Neural cell (in vitro differentiated cells): ENCODE data around the gene USP30. TPM values are rescaled to one million over a fixed set of nuclear protein-coding genes. Genes with fewer than 3 reads are reported as not detected.

ENCODE experiments used
- H2AFZ ChIP-seq: fragments of 200-600, 300-800 bp; sonication (generic), shearing (Covaris generic); 2 replicates; pipeline ENCODE4 v1.6.0; 2014; ENCODE audit warnings: low read depth, mild to moderate bottlenecking, antibody characterized with exemption, low read length, moderate library complexity
- H3F3A ChIP-seq: fragments of 200-600 bp; shearing (Covaris generic); 2 replicates; pipeline ENCODE4 v1.6.1; 2016; ENCODE audit warnings: mild to moderate bottlenecking, moderate library complexity, mixed read lengths, antibody characterized with exemption, low read length; ENCODE audit not compliant: insufficient read depth, poor library complexity, severe bottlenecking
- H3K27ac ChIP-seq: fragments of 200-600, 300-800 bp; sonication (generic), shearing (Covaris generic); 2 replicates; pipeline ENCODE4 v1.5.1; 2014; ENCODE audit warnings: mild to moderate bottlenecking, low read length, moderate library complexity
- H3K27me3 ChIP-seq: fragments of 300-800, 200-600 bp; sonication (generic), shearing (Covaris generic); 2 replicates; pipeline ENCODE4 v1.6.0; 2014; ENCODE audit warnings: mild to moderate bottlenecking, low read depth, low read length, moderate library complexity; ENCODE audit not compliant: insufficient read depth
- H3K36me3 ChIP-seq: fragments of 300-800, 200-600 bp; sonication (generic), shearing (Covaris generic); 2 replicates; pipeline ENCODE4 v1.5.1; 2014; ENCODE audit warnings: mild to moderate bottlenecking, antibody characterized with exemption, low read length, moderate library complexity; ENCODE audit not compliant: insufficient read depth
- H3K4me2 ChIP-seq: fragments of 300-800, 200-600 bp; sonication (generic), shearing (Covaris generic); 2 replicates; pipeline ENCODE4 v1.6.0; 2014; ENCODE audit warnings: mild to moderate bottlenecking, low read length
- H3K4me3 ChIP-seq: fragments of 300-800, 200-600 bp; sonication (generic), shearing (Covaris generic); 2 replicates; pipeline ENCODE4 v1.5.1; 2014; ENCODE audit warnings: mild to moderate bottlenecking, low read length, moderate library complexity
- H3K79me2 ChIP-seq: fragments of 200-600 bp; shearing (Covaris generic); replicated peaks from 2 replicates; pipeline ENCODE4 v1.6.0; 2014; ENCODE audit warnings: mild to moderate bottlenecking, low read length, moderate library complexity; ENCODE audit not compliant: insufficient read depth
- H3K9ac ChIP-seq: fragments of 300-800, 200-600 bp; sonication (generic), shearing (Covaris generic); 2 replicates; pipeline ENCODE4 v1.6.1; 2016; ENCODE audit warnings: mild to moderate bottlenecking, low read length, mixed read lengths
- H3K9me2 ChIP-seq: fragments of 200-600 bp; shearing (Covaris generic); 2 replicates; pipeline ENCODE4 v1.6.1; 2016; ENCODE audit warnings: mild to moderate bottlenecking, low read length, mixed read lengths; ENCODE audit not compliant: insufficient read depth
- H3K9me3 ChIP-seq: fragments of 200-600, 300-800 bp; sonication (generic), shearing (Covaris generic); 2 replicates; pipeline ENCODE4 v1.6.1; 2016; ENCODE audit warnings: mild to moderate bottlenecking, mixed run types, low read length, moderate library complexity, mixed read lengths
- H4K20me1 ChIP-seq: fragments of 200-600 bp; shearing (Covaris generic); 2 replicates; pipeline ENCODE4 v1.6.1; 2016; ENCODE audit warnings: mild to moderate bottlenecking, mixed run types; ENCODE audit not compliant: insufficient read depth
- EP300 ChIP-seq: fragments of 450-650 bp; conservative IDR thresholded peaks from 2 replicates; pipeline ENCODE4 v1.6.1; 2014; ENCODE audit warnings: antibody characterized with exemption, mild to moderate bottlenecking, moderate library complexity; ENCODE audit not compliant: poor library complexity, severe bottlenecking
- EZH2 ChIP-seq: fragments of 200-600, 300-800 bp; shearing (Covaris generic), sonication (generic); IDR thresholded peaks from 2 replicates; pipeline ENCODE4 v1.6.1; 2014; ENCODE audit warnings: antibody characterized with exemption, low read length, borderline replicate concordance, mild to moderate bottlenecking; ENCODE audit not compliant: insufficient read depth, poor library complexity, severe bottlenecking
- MXI1 ChIP-seq: fragments of 450-650 bp; conservative IDR thresholded peaks from 2 replicates; pipeline ENCODE4 v1.6.1; 2014; ENCODE audit warnings: antibody characterized with exemption, mild to moderate bottlenecking; ENCODE audit not compliant: poor library complexity, severe bottlenecking
- POLR2AphosphoS5 ChIP-seq: IDR thresholded peaks from 2 replicates; pipeline ENCODE4 v1.6.1; 2012
- RAD21 ChIP-seq: fragments of 450-650 bp; conservative IDR thresholded peaks from 2 replicates; pipeline ENCODE4 v1.6.1; 2014; ENCODE audit warnings: antibody characterized with exemption, mild to moderate bottlenecking, moderate library complexity
- REST ChIP-seq: IDR thresholded peaks from 2 replicates; pipeline ENCODE4 v1.6.1; 2012; ENCODE audit warnings: borderline replicate concordance
- SMC3 ChIP-seq: fragments of 450-650 bp; conservative IDR thresholded peaks from 2 replicates; pipeline ENCODE4 v1.6.1; 2014; ENCODE audit warnings: antibody characterized with exemption, mild to moderate bottlenecking, moderate library complexity; ENCODE audit not compliant: poor library complexity
- TAF1 ChIP-seq: IDR thresholded peaks from 2 replicates; pipeline ENCODE4 v1.6.1; 2012; ENCODE audit warnings: low read depth
- polyA plus RNA-seq: library from polyadenylated mRNA; depleted of rRNA; stranded (reverse); fragments of >200 nt; gene quantifications from 2 replicates; pipeline ENCODE4 v1.2.3, GENCODE V29; 2014
- TF ChIP-seq, protein P1 (sequence below): fragments of 450-650 bp; IDR thresholded peaks from 2 replicates; pipeline ENCODE4 v1.5.1; 2014; ENCODE audit warnings: antibody characterized with exemption, mild to moderate bottlenecking, moderate library complexity; ENCODE audit not compliant: poor library complexity, severe bottlenecking

The USP30 gene
- polyA plus RNA-seq, 1 donor from 2014 or later = 37.2 TPM

DNA sequence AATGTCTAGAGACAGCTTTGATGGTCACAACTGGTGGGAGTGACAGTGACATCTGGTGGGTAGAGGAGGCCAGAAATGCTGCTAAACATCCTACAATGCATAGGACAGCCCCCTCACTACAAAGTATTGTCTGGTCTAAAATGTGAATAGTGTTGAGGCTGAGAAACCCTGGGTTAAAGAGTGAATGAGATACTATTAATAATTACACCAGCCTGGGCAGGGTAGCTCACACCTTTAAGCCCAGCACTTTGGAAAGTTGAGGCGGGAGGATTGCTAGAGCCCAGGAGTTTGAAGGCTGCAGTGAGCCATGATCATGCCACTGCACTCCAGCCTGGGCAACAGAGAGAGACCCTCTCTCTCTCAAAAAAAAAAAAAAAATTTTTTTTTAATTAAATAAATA lies 42.6 kb upstream of the USP30 start:
- Histone ChIP-seq H3K9ac (no peak overlapping the region), H3K9me3 (no peaks in the 10 kb centered on the region), H4K20me1 (no peaks in the 10 kb centered on the region), H3K36me3 (no peaks in the 10 kb centered on the region), H3K79me2 (peaks cover under 1% of the 10 kb centered on the region), H3F3A (no peaks in the 10 kb centered on the region), H3K27me3 (no peaks in the 10 kb centered on the region), H3K9me2 (no peaks in the 10 kb centered on the region), H3K27ac (no peak overlapping the region), H3K4me2 (no peak overlapping the region), H2AFZ (no peak overlapping the region), H3K4me3 (no peak overlapping the region)
- TF ChIP-seq, protein P1, sequence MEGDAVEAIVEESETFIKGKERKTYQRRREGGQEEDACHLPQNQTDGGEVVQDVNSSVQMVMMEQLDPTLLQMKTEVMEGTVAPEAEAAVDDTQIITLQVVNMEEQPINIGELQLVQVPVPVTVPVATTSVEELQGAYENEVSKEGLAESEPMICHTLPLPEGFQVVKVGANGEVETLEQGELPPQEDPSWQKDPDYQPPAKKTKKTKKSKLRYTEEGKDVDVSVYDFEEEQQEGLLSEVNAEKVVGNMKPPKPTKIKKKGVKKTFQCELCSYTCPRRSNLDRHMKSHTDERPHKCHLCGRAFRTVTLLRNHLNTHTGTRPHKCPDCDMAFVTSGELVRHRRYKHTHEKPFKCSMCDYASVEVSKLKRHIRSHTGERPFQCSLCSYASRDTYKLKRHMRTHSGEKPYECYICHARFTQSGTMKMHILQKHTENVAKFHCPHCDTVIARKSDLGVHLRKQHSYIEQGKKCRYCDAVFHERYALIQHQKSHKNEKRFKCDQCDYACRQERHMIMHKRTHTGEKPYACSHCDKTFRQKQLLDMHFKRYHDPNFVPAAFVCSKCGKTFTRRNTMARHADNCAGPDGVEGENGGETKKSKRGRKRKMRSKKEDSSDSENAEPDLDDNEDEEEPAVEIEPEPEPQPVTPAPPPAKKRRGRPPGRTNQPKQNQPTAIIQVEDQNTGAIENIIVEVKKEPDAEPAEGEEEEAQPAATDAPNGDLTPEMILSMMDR = no peak
- no peak for TF ChIP-seq TAF1
- TF ChIP-seq SMC3 = no peak
- no peak for TF ChIP-seq RAD21
- TF ChIP-seq EP300 = no peak
- TF ChIP-seq POLR2AphosphoS5 = no peak
- TF ChIP-seq REST = no peak
- TF ChIP-seq EZH2 = no peak
- TF ChIP-seq MXI1 = no peak

GRCh38 chr12:109010259-109010658 lies 42.1 kb upstream of the USP30 start:
- Histone ChIP-seq H3K9me3 (no peaks in the 10 kb centered on the region), H3K27me3 (no peaks in the 10 kb centered on the region), H2AFZ (no peak overlapping the region), H3K9ac (no peak overlapping the region), H3K4me2 (no peak overlapping the region), H3K79me2 (peaks cover 4% of the 10 kb centered on the region), H4K20me1 (no peaks in the 10 kb centered on the region), H3K36me3 (no peaks in the 10 kb centered on the region), H3K27ac (no peak overlapping the region), H3F3A (no peaks in the 10 kb centered on the region), H3K9me2 (no peaks in the 10 kb centered on the region), H3K4me3 (no peak overlapping the region)
- no peak for TF ChIP-seq MXI1
- no peak for TF ChIP-seq REST
- TF ChIP-seq EZH2 = no peak
